Activated T-cell treated with anti-CD3 and anti-CD28 coated beads, Interleukin-2, amount 50 U/mL, for 24 hours (primary cell): ENCODE measurements around the gene TAS2R38.

Experiments
- DNase-seq: peaks from one replicate; pipeline ENCODE4 v3.0.0-alpha.2; 2020
- H3K27ac Mint-ChIP-seq: 2 replicates; pipeline ENCODE4 v1.8.0; 2020; ENCODE audit warnings: mild to moderate bottlenecking, mixed read lengths
- H3K27me3 Mint-ChIP-seq: 2 replicates; pipeline ENCODE4 v1.8.0; 2020; ENCODE audit warnings: mixed read lengths
- H3K36me3 Mint-ChIP-seq: 2 replicates; pipeline ENCODE4 v1.8.0; 2020; ENCODE audit warnings: low read depth, mixed read lengths
- H3K4me1 Mint-ChIP-seq: 2 replicates; pipeline ENCODE4 v1.8.0; 2020; ENCODE audit warnings: low read depth, mixed read lengths
- H3K4me3 Mint-ChIP-seq: 2 replicates; pipeline ENCODE4 v1.8.0; 2020; ENCODE audit warnings: mild to moderate bottlenecking, moderate library complexity, mixed read lengths
- H3K9me3 Mint-ChIP-seq: 2 replicates; pipeline ENCODE4 v1.8.0; 2020; ENCODE audit warnings: mixed read lengths

The TAS2R38 gene

DNA sequence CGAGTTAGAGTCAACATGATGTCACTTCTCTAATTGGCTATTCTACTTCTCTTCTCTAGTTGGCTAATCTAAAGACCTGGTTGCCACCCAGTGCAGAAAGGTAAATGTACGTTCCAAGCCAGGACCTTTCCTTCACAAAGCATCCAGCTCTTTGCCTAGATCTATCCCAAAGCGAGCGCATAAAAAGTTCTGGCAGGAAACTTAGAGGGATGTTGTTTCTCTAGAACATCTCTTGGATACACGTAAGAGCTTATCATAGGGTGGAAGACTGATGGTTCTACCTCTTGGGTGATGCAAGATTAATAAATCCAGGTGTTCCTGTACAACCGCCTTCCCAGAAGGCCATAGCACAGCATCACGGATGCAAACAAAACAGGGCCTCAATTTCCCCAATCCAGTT lies at the start of gene TAS2R38:
TAS2R38 (minus strand) TSS at position 101 of the 400 bp plus-strand sequence; CDS start at position 17, 84 bp downstream.
- Mint-ChIP-seq H3K4me3 (no peak within 1 kb of the TSS), H3K27ac (no peak within 1 kb of the TSS), H3K36me3 (no peaks in the 10 kb centered on the region), H3K27me3 (no peaks in the 10 kb centered on the region), H3K4me1 (peaks cover 14% of the 10 kb centered on the region), H3K9me3 (no peaks in the 10 kb centered on the region)
- no peak for DNase-seq

GRCh38 chr7:142018154-142018553 lies 44.6 kb upstream of the TAS2R38 start:
- no peaks in the 10 kb centered on the region for H3K9me3 Mint-ChIP-seq
- no peak for DNase-seq
- no peak overlapping the region for H3K4me3 Mint-ChIP-seq
- no peaks in the 10 kb centered on the region for H3K36me3 Mint-ChIP-seq
- H3K27me3 Mint-ChIP-seq: peaks cover 6% of the 10 kb centered on the region
- H3K4me1 Mint-ChIP-seq: no peaks in the 10 kb centered on the region
- H3K27ac Mint-ChIP-seq: no peak overlapping the region

DNA sequence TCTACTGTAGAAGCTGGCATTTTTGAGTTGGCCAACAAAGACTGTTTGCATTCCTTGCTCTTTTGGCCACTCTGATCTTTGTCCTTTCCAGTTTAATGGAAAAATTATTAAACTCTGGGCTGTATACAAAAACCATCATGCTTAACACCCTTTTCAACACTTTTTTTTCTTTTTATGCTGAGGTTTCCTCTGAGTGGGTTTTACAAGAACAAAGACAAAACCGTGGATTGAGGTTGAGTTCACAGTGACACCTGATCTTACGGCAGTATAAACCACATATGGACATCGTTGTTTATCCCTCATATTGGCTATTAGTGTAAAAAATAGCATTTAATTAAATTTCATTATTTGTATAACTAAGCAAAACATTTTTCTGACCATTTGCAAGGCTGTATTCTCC lies 43.9 kb upstream of the TAS2R38 start:
- no peak for DNase-seq
- no peaks in the 10 kb centered on the region for H3K36me3 Mint-ChIP-seq
- no peaks in the 10 kb centered on the region for H3K9me3 Mint-ChIP-seq
- no peaks in the 10 kb centered on the region for H3K4me1 Mint-ChIP-seq
- no peak overlapping the region for H3K4me3 Mint-ChIP-seq
- no peak overlapping the region for H3K27ac Mint-ChIP-seq
- peaks cover 6% of the 10 kb centered on the region for H3K27me3 Mint-ChIP-seq

DNA sequence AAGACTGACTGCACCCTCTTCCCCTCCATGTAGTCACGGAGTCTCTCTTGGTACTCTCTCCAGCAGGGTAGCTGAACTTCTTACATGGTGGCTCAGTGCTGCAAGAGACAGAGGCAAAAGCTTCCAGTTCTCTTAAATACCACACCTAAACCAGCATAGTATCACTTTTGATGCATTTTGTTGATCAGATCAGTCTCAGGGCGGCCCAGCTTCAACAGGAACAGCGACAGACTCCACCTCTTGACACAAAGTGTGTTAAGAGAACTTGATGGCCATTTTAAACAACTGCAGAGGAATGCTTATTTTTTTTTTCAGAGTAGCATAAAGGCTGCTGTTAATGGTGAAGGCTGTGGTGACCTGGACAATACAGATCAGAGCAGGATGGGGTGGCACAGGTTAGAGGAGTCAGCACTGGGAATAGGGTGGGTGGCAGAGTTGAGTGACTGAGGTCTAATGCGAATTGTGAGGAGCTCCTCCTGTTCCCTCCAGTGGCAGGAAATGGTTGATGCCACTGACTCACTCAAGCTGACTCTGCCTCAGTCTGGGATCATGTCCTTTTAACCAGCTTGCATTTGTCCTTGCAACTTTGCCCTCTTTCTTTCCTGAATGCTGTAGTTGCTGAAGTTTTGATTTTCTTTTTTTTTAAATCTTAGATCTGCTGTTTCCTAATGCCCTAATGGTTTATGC lies 39.4 kb upstream of the TAS2R38 start:
- Mint-ChIP-seq H3K36me3 (no peaks in the 10 kb centered on the region), H3K9me3 (no peaks in the 10 kb centered on the region), H3K4me1 (no peaks in the 10 kb centered on the region), H3K27ac (no peak overlapping the region), H3K27me3 (peaks cover 3% of the 10 kb centered on the region), H3K4me3 (no peak overlapping the region)
- no peak for DNase-seq

GRCh38 chr7:142010952-142011548 lies 37.5 kb upstream of the TAS2R38 start:
- Mint-ChIP-seq H3K36me3 (no peaks in the 10 kb centered on the region), H3K27ac (no peak overlapping the region), H3K9me3 (no peaks in the 10 kb centered on the region), H3K4me1 (no peaks in the 10 kb centered on the region), H3K4me3 (no peak overlapping the region), H3K27me3 (no peaks in the 10 kb centered on the region)
- DNase-seq: no peak

- no peaks in the 10 kb centered on the region for H3K27me3 Mint-ChIP-seq
- H3K27ac Mint-ChIP-seq: no peak overlapping the region
- H3K4me3 Mint-ChIP-seq: no peak overlapping the region
- no peak for DNase-seq
- H3K36me3 Mint-ChIP-seq: no peaks in the 10 kb centered on the region
- H3K9me3 Mint-ChIP-seq: no peaks in the 10 kb centered on the region
- no peaks in the 10 kb centered on the region for H3K4me1 Mint-ChIP-seq
Observed at GRCh38 chr7:142009187-142009586, 35.6 kb upstream of the TAS2R38 start.

DNA sequence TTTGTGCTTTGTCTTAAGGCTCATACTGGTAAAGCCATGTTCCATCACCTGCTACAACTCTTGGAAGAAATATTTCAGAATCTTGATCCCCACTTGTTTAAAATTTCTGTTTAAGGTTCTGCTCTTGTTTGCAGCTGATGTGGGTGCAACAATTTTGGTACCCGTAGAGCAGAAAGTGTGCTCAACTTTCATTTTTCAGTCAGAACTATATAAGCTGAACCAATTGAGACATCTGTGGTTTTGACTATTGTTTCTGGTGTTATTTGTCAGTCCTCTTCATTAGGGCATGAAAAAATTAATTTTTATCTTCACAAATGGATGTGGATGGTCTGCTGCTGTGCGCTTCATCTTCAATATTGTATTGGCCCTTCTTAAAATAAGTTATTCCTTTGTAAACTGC lies 33.0 kb upstream of the TAS2R38 start:
- Mint-ChIP-seq H3K27me3 (peaks cover 5% of the 10 kb centered on the region), H3K36me3 (no peaks in the 10 kb centered on the region), H3K4me1 (no peaks in the 10 kb centered on the region), H3K27ac (no peak overlapping the region), H3K9me3 (no peaks in the 10 kb centered on the region), H3K4me3 (no peak overlapping the region)
- no peak for DNase-seq

DNA sequence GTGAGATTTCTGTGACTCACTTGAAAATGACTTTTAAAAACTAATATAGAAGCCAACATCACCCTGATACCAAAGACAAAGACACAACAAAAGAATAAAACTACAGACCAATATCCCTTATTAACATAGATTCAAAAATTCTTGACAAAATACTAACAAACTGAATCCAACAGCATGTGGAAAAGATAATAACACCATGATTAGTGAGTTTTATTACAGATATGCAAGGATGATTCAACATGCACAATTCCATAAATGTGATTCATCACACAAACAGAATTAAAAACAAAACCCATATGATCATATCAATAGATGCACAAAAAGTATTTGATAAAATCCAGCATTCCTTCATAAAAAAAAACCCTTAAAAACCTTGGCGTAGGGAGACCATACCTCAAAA lies 28.6 kb upstream of the TAS2R38 start:
- no peak overlapping the region for H3K4me3 Mint-ChIP-seq
- no peaks in the 10 kb centered on the region for H3K4me1 Mint-ChIP-seq
- peaks cover 14% of the 10 kb centered on the region for H3K27me3 Mint-ChIP-seq
- no peak overlapping the region for H3K27ac Mint-ChIP-seq
- no peaks in the 10 kb centered on the region for H3K9me3 Mint-ChIP-seq
- DNase-seq: no peak
- H3K36me3 Mint-ChIP-seq: no peaks in the 10 kb centered on the region

GRCh38 chr7:142001163-142001874 lies 27.7 kb upstream of the TAS2R38 start:
- Mint-ChIP-seq H3K9me3 (no peaks in the 10 kb centered on the region), H3K36me3 (no peaks in the 10 kb centered on the region), H3K27me3 (peaks cover 16% of the 10 kb centered on the region), H3K27ac (no peak overlapping the region), H3K4me1 (no peaks in the 10 kb centered on the region), H3K4me3 (no peak overlapping the region)
- no peak for DNase-seq

DNA sequence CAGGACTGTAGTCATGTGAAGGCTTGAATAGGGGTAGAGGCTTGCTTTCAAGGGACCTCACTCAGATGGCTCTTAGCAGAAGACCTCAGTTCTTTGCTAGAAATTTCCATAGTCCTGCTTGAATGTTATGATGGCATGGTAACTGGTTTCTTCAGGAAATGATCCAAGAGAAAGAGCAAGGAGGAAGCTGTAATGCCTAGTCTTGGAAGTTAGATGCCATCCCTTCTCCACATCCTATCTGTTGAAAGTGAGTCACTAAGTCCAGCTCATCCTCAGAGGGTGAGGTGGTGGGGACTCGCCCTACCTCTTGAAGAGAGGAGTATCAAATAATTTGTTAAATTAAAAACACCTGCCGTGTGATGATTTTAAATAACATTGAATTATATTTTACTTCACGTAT lies 26.7 kb upstream of the TAS2R38 start:
- H3K4me1 Mint-ChIP-seq: no peaks in the 10 kb centered on the region
- H3K36me3 Mint-ChIP-seq: no peaks in the 10 kb centered on the region
- no peak for DNase-seq
- peaks cover 16% of the 10 kb centered on the region for H3K27me3 Mint-ChIP-seq
- H3K4me3 Mint-ChIP-seq: no peak overlapping the region
- no peaks in the 10 kb centered on the region for H3K9me3 Mint-ChIP-seq
- H3K27ac Mint-ChIP-seq: no peak overlapping the region

DNA sequence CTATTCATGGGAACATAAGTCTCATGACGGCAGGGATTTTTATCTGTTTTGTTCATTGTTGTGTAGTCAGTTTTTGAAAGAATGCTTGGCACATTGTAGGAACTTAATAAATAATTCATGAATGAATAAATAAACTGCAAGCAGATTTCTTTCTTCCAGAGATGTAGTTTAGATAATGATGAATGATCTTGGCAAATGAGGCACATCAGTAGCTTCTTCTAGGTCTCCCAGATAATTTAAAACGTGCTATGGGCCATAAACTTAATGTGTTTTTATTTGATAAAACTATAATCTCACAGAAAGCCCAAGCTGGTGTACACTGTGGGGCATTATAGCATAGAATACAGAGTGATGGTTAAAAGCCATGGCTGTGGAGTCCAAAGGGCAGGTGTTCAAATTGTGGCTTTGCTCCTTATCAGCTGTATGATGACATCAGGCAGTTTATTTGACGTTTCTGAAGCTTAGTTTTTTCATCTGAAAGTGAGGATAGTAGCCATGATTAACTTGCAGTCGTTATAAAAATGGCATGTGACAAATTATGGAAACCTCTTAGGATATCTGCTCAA lies 25.6 kb upstream of the TAS2R38 start:
- H3K9me3 Mint-ChIP-seq: no peaks in the 10 kb centered on the region
- H3K36me3 Mint-ChIP-seq: no peaks in the 10 kb centered on the region
- no peak overlapping the region for H3K4me3 Mint-ChIP-seq
- no peak for DNase-seq
- H3K4me1 Mint-ChIP-seq: no peaks in the 10 kb centered on the region
- peaks cover 16% of the 10 kb centered on the region for H3K27me3 Mint-ChIP-seq
- H3K27ac Mint-ChIP-seq: no peak overlapping the region

DNA sequence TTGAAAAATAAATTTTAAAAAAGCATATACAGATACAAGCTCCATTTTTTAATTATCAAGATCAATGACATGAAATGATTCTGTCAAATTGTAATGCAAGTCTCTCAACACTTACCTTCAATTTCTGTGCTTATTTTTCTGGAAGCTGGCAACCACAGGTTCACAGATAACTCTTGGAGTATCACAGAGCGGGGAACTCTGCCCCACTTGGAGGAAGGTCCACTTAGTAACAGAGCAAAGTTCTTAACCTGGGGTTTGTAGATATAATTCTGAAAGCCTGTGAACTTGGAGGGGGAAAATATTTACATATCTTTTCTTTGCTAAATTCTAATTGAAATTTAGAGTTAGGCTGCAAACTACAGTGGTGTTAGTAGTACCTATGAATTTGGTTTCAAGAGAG lies 19.8 kb upstream of the TAS2R38 start:
- H3K4me3 Mint-ChIP-seq: no peak overlapping the region
- H3K4me1 Mint-ChIP-seq: peaks cover 2% of the 10 kb centered on the region
- DNase-seq: no peak
- peaks cover 5% of the 10 kb centered on the region for H3K27me3 Mint-ChIP-seq
- no peak overlapping the region for H3K27ac Mint-ChIP-seq
- H3K36me3 Mint-ChIP-seq: no peaks in the 10 kb centered on the region
- H3K9me3 Mint-ChIP-seq: no peaks in the 10 kb centered on the region

DNA sequence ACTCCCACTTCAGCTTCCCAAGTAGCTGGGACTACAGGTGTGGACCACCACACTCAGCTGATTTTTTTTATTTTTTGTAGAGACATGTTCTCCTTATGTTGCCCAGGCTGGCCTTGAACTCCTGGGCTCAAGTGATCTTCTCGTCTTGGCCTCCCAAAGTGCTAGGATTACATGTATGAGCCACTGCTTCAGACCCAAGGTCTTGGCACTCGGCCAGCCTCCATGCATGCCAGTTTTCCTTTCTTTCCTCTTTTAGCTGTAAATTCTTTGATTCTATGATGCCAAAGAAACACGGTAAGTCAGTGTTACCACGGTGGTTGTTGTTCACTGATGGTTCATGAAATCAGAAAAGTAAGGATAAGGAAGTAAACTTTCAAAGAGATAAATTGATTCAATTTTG lies 19.1 kb upstream of the TAS2R38 start:
- H3K27ac Mint-ChIP-seq: no peak overlapping the region
- H3K9me3 Mint-ChIP-seq: no peaks in the 10 kb centered on the region
- H3K27me3 Mint-ChIP-seq: peaks cover 4% of the 10 kb centered on the region
- DNase-seq: no peak
- H3K4me1 Mint-ChIP-seq: peaks cover 2% of the 10 kb centered on the region
- H3K36me3 Mint-ChIP-seq: no peaks in the 10 kb centered on the region
- H3K4me3 Mint-ChIP-seq: no peak overlapping the region

DNA sequence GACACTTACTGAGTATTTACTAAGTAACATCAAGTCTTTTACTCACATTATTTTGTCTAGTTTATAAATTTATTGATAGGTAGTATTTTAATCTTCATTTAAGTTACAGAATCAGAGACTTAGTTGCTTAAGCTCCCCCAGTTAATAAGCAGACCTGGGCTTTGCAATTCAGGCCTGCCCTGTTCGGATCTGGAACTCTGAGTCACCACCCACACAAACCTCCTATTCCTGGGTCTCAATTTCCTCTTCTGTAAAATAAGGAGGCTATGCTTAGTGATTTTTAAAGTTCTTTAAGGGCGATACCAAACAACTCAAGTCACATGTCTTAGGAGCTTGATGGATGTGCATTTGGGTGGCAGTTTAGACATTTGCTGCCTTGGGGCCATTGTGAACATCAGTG lies 18.6 kb upstream of the TAS2R38 start:
- Mint-ChIP-seq H3K4me1 (peaks cover 2% of the 10 kb centered on the region), H3K9me3 (no peaks in the 10 kb centered on the region), H3K27me3 (peaks cover 9% of the 10 kb centered on the region), H3K27ac (no peak overlapping the region), H3K4me3 (no peak overlapping the region), H3K36me3 (no peaks in the 10 kb centered on the region)
- no peak for DNase-seq

- Mint-ChIP-seq H3K4me3 (no peak overlapping the region), H3K36me3 (no peaks in the 10 kb centered on the region), H3K27ac (no peak overlapping the region), H3K27me3 (peaks cover 7% of the 10 kb centered on the region), H3K9me3 (no peaks in the 10 kb centered on the region), H3K4me1 (peaks cover 2% of the 10 kb centered on the region)
- DNase-seq: no peak
Observed at GRCh38 chr7:141991140-141991539, 17.6 kb upstream of the TAS2R38 start.
